B cell (primary cell): ENCODE measurements around the gene MC2R.

Experiments
- EZH2 ChIP-seq: IDR thresholded peaks from 2 replicates; pipeline ENCODE4 v1.6.1; 2012; ENCODE audit warnings: borderline replicate concordance, low read depth, mild to moderate bottlenecking, moderate library complexity, low read length; ENCODE audit not compliant: insufficient read depth, poor library complexity, severe bottlenecking
- TF ChIP-seq, protein P1 (sequence below): fragments of 200-600 bp; IDR thresholded peaks from one replicate; pipeline ENCODE4 v1.8.0; 2022; ENCODE audit warnings: antibody characterized with exemption, mild to moderate bottlenecking

- TF ChIP-seq, protein P1, sequence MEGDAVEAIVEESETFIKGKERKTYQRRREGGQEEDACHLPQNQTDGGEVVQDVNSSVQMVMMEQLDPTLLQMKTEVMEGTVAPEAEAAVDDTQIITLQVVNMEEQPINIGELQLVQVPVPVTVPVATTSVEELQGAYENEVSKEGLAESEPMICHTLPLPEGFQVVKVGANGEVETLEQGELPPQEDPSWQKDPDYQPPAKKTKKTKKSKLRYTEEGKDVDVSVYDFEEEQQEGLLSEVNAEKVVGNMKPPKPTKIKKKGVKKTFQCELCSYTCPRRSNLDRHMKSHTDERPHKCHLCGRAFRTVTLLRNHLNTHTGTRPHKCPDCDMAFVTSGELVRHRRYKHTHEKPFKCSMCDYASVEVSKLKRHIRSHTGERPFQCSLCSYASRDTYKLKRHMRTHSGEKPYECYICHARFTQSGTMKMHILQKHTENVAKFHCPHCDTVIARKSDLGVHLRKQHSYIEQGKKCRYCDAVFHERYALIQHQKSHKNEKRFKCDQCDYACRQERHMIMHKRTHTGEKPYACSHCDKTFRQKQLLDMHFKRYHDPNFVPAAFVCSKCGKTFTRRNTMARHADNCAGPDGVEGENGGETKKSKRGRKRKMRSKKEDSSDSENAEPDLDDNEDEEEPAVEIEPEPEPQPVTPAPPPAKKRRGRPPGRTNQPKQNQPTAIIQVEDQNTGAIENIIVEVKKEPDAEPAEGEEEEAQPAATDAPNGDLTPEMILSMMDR = no peak
- TF ChIP-seq EZH2 = no peak
Measured at GRCh38 chr18:13909141-13909940, 6.0 kb downstream of the MC2R start.
